ENCODE data around the gene ADAM22. TPM values are rescaled to one million over a fixed set of nuclear protein-coding genes. Genes with fewer than 3 reads are reported as not detected.
"Not testable (repeated sequence)": the region's sequence is repeated elsewhere in the genome, so short reads cannot be mapped to it uniquely, and the experiment has no call there.

ADAM22 gene
- total RNA-seq, 2 donors from 2014 or later: 0.29 to 1.9 TPM

DNA sequence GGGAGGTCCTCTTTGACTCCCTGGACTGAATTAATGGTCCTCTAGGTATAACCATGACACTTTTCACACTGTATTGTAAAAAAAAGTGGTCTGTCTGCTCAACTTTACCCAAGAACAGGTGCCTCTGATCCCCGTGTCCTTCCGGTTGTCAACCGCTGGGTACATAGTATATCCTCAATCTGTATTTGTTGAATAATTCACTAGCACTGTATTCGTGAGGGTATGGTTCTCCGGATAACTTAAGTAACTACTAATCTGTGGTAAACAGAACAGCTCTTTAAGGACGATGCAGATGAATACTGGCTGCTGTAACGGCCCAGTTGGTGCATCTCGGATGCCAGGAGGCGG is 472 bp upstream of the ADAM22 start:
- DNase-seq (ENCODE audit: low spot score): no peak
- H3K27ac Mint-ChIP-seq: no peak overlapping the region
- no peaks in the 10 kb centered on the region for H3K36me3 Mint-ChIP-seq
- no peaks in the 10 kb centered on the region for H3K9me3 Mint-ChIP-seq
- H3K27me3 Mint-ChIP-seq: peaks cover 14 to 19% of the 10 kb centered on the region in 2 donors
- no peak for ATAC-seq
- H3K4me3 Mint-ChIP-seq: peak overlapping the region; percentile 84
- peaks cover 0 to 6% of the 10 kb centered on the region in 2 donors for H3K4me1 Mint-ChIP-seq (ENCODE audit: low read depth in 2 of 2)

GRCh38 chr7:87934699-87935383 is 790 bp downstream of the ADAM22 start:
- H3K4me1 Mint-ChIP-seq (ENCODE audit: low read depth in 2 of 2): peaks cover 0 to 6% of the 10 kb centered on the region in 2 donors
- H3K27me3 Mint-ChIP-seq: peaks cover 9 to 11% of the 10 kb centered on the region in 2 donors
- H3K36me3 Mint-ChIP-seq: no peaks in the 10 kb centered on the region
- no peak overlapping the region for H3K27ac Mint-ChIP-seq
- no peaks in the 10 kb centered on the region for H3K9me3 Mint-ChIP-seq
- H3K4me3 Mint-ChIP-seq: peak overlapping the region; percentile 84
- DNase-seq (ENCODE audit: low spot score): no peak
- ATAC-seq: no peak

DNA sequence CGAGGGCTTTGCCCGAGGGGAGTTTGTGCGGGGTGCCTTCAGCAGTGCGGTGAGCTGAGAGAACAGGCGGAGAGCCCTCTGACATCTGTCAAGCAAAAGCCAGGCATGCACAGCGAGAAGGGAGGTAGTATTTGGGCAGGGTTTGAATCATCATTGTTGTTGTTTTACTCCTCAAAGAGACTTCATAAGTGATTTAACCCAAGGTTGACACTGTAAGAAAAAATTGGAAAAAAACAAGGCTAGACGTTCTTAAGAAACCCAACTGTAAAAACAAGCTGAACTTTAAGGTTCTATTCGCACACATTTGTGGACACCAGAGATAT is 1.3 kb downstream of the ADAM22 start:
- Mint-ChIP-seq H3K27me3 (peaks cover 4 to 7% of the 10 kb centered on the region in 2 donors), H3K27ac (no peak overlapping the region), H3K4me3 (peak overlapping the region; percentile 84), H3K9me3 (no peaks in the 10 kb centered on the region), H3K36me3 (no peaks in the 10 kb centered on the region), H3K4me1 (ENCODE audit: low read depth in 2 of 2) (peaks cover 0 to 6% of the 10 kb centered on the region in 2 donors)
- no peak for DNase-seq (ENCODE audit: low spot score)
- ATAC-seq: no peak

- no peak for DNase-seq (ENCODE audit: low spot score)
- H3K27me3 Mint-ChIP-seq: no peaks in the 10 kb centered on the region
- ATAC-seq: no peak
- no peaks in the 10 kb centered on the region for H3K9me3 Mint-ChIP-seq
- no peak overlapping the region for H3K27ac Mint-ChIP-seq
- H3K4me3 Mint-ChIP-seq: no peak overlapping the region
- no peaks in the 10 kb centered on the region for H3K4me1 Mint-ChIP-seq (ENCODE audit: low read depth in 2 of 2)
- no peaks in the 10 kb centered on the region for H3K36me3 Mint-ChIP-seq
These were observed 7.1 kb downstream of the ADAM22 start for GRCh38 chr7:87941138-87941537.

DNA sequence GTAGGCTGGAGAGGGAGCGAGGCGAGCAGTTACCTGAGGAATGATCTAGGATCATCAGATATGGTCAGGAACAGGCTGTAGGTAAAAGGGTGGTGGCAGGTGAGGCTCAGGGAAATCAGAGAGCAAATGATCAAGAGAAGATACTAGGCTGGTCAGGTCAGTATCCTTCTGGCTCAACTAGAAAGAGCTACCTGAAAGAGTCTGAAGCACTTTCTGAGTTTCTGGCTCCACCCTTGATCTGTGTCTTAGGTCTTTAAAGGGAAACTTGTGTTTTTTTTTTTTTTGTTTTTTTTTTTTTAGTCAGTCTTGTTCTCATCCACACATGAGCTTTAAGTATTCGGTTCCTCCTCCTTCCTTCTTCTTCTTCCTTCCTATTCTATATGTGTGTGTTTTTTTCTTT is 10.5 kb downstream of the ADAM22 start:
- H3K4me1 Mint-ChIP-seq (ENCODE audit: low read depth in 2 of 2): no peaks in the 10 kb centered on the region
- peaks cover 0 to 2% of the 10 kb centered on the region in 2 donors for H3K27me3 Mint-ChIP-seq
- no peak overlapping the region for H3K4me3 Mint-ChIP-seq
- no peak overlapping the region for H3K27ac Mint-ChIP-seq
- DNase-seq (ENCODE audit: low spot score) (no peak), ATAC-seq (no peak)
- H3K36me3 Mint-ChIP-seq: no peaks in the 10 kb centered on the region
- H3K9me3 Mint-ChIP-seq: no peaks in the 10 kb centered on the region

GRCh38 chr7:87945926-87946325 is 11.9 kb downstream of the ADAM22 start:
- H3K4me3 Mint-ChIP-seq; ATAC-seq; H3K4me1 Mint-ChIP-seq (ENCODE audit: low read depth in 2 of 2); DNase-seq (ENCODE audit: low spot score); H3K9me3 Mint-ChIP-seq; H3K36me3 Mint-ChIP-seq; H3K27ac Mint-ChIP-seq; H3K27me3 Mint-ChIP-seq: not testable (repeated sequence)

DNA sequence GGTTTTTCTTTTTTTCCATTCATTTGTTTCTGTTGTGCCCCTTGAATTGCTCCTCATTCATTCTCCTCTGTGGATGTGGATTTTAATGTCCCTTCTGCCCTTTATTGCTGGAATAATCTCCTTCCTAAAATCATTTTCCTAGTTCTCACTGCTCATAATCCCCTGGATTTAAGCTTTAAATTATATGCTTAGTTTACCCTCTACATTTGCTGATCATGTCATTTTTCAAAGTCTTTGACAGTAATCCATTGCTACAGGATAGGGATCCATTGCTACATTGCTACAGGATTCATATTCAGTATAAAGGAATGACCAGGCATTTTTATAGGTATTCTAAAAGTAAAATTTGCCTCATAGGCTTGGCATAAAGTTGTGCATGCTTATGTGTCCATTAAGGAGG is 14.3 kb downstream of the ADAM22 start:
- Mint-ChIP-seq H3K36me3 (no peaks in the 10 kb centered on the region), H3K9me3 (no peaks in the 10 kb centered on the region), H3K27ac (no peak overlapping the region), H3K4me3 (no peak overlapping the region), H3K4me1 (ENCODE audit: low read depth in 2 of 2) (no peaks in the 10 kb centered on the region), H3K27me3 (peaks cover 0 to 2% of the 10 kb centered on the region in 2 donors)
- ATAC-seq (no peak), DNase-seq (ENCODE audit: low spot score) (no peak)

DNA sequence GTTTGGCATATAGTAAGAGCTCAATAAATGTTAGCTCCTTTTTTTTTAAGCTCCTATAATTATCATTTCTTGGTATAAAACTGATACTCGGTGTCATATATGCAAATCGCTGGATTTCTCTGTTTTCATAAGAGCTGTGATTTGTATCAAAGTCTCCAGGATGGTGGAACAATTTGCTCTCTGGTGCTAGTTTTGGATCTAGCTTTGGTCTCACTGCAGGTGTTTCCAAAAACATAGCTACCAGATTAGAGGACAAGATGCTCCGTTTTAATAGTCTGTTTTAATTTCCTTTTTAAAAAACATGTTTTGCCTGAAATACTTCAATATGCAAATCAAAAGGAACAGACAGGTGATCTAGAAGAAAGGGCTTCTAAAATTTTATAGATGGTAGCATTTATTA is 25.3 kb downstream of the ADAM22 start:
- no peak for ATAC-seq
- no peaks in the 10 kb centered on the region for H3K36me3 Mint-ChIP-seq
- no peak overlapping the region for H3K27ac Mint-ChIP-seq
- no peaks in the 10 kb centered on the region for H3K9me3 Mint-ChIP-seq
- no peak for DNase-seq (ENCODE audit: low spot score)
- H3K27me3 Mint-ChIP-seq: no peaks in the 10 kb centered on the region
- no peaks in the 10 kb centered on the region for H3K4me1 Mint-ChIP-seq (ENCODE audit: low read depth in 2 of 2)
- no peak overlapping the region for H3K4me3 Mint-ChIP-seq

DNA sequence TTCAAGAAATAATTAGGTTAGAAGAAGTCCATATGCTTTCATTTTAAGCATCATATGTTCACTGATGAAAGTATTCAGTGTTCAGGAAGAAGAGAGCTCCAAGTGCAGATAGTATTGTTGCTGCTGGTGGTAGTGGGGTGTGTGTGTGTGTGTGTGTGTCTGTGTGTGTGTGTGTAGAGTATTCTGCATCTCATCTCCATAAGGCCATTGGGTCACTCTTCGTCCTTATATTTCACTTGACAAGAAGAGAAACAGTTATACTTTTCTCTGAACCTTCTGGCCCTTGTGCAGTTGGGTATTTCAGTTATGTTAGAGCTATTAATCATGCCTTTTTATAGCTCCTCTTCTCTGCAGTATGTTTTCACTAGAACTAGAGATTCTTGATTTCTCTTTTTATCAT is 26.2 kb downstream of the ADAM22 start:
- Mint-ChIP-seq H3K4me1 (ENCODE audit: low read depth in 2 of 2) (no peaks in the 10 kb centered on the region), H3K27ac (no peak overlapping the region), H3K4me3 (no peak overlapping the region), H3K9me3 (no peaks in the 10 kb centered on the region), H3K27me3 (no peaks in the 10 kb centered on the region), H3K36me3 (no peaks in the 10 kb centered on the region)
- DNase-seq (ENCODE audit: low spot score) (no peak), ATAC-seq (no peak)

DNA sequence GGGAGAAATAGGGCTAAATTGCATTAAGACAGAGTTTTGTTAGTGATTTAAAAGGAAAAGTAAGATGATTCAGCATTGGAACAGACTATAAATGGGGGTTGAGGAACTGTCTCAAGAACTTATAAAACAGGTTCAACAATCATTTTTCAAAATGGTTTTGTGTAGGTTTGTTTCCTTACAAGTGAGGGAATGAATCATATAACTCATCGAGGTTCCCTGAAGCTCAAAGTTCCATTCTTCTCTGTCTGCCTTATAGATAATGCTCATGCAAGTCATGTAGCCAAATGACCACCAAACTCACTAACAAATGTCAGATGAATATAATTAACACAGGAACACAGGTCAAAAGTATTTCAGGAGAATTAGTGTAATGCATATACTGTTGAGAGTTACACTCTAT is 27.7 kb downstream of the ADAM22 start:
- no peaks in the 10 kb centered on the region for H3K27me3 Mint-ChIP-seq
- no peak overlapping the region for H3K4me3 Mint-ChIP-seq
- no peak for ATAC-seq
- H3K36me3 Mint-ChIP-seq: no peaks in the 10 kb centered on the region
- no peak for DNase-seq (ENCODE audit: low spot score)
- H3K27ac Mint-ChIP-seq: no peak overlapping the region
- no peaks in the 10 kb centered on the region for H3K4me1 Mint-ChIP-seq (ENCODE audit: low read depth in 2 of 2)
- H3K9me3 Mint-ChIP-seq: no peaks in the 10 kb centered on the region

- DNase-seq (ENCODE audit: low spot score): no peak
- ATAC-seq: no peak
- H3K27me3 Mint-ChIP-seq: no peaks in the 10 kb centered on the region
These were observed 32.2 kb downstream of the ADAM22 start for GRCh38 chr7:87966271-87966670.

GRCh38 chr7:87968021-87968420 is 34.0 kb downstream of the ADAM22 start:
- no peaks in the 10 kb centered on the region for H3K9me3 Mint-ChIP-seq
- H3K36me3 Mint-ChIP-seq: no peaks in the 10 kb centered on the region
- DNase-seq (ENCODE audit: low spot score) (no peak), ATAC-seq (no peak)
- no peaks in the 10 kb centered on the region for H3K27me3 Mint-ChIP-seq
- H3K4me3 Mint-ChIP-seq: no peak overlapping the region
- H3K4me1 Mint-ChIP-seq (ENCODE audit: low read depth in 2 of 2): no peaks in the 10 kb centered on the region
- H3K27ac Mint-ChIP-seq: no peak overlapping the region

More at GRCh38 chr7:87966271-87966670, 32.2 kb downstream of the ADAM22 start:
- no peaks in the 10 kb centered on the region for H3K4me1 Mint-ChIP-seq (ENCODE audit: low read depth in 2 of 2)
- no peak overlapping the region for H3K4me3 Mint-ChIP-seq
- no peak overlapping the region for H3K27ac Mint-ChIP-seq
- H3K36me3 Mint-ChIP-seq: no peaks in the 10 kb centered on the region
- H3K9me3 Mint-ChIP-seq: no peaks in the 10 kb centered on the region

- Mint-ChIP-seq H3K27ac (no peak overlapping the region), H3K4me3 (no peak overlapping the region), H3K4me1 (ENCODE audit: low read depth in 2 of 2) (no peaks in the 10 kb centered on the region), H3K36me3 (no peaks in the 10 kb centered on the region), H3K9me3 (no peaks in the 10 kb centered on the region), H3K27me3 (no peaks in the 10 kb centered on the region)
- no peak for ATAC-seq
- DNase-seq (ENCODE audit: low spot score): no peak
These were observed 48.1 kb downstream of the ADAM22 start for GRCh38 chr7:87982116-87982515.

DNA sequence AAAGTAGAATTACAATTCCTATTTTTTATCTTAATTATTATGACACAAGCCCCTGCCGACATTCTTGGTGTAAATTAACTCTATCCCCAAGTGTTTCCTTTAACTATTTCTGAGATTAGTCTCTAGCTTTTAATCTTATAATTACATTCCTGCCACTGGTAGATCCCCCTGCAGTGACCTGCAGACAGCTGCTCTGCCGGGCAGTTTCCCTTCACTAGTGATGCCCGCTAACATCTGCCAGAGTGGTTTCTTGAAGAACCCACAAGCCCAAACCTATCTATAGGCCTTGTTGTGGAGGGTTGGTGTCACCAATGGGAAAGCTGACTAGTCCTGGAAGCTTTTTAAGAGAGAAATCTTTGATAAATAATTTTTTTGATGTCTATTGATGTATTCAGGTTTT is 50.0 kb downstream of the ADAM22 start:
- no peaks in the 10 kb centered on the region for H3K4me1 Mint-ChIP-seq (ENCODE audit: low read depth in 2 of 2)
- H3K36me3 Mint-ChIP-seq: no peaks in the 10 kb centered on the region
- H3K4me3 Mint-ChIP-seq: no peak overlapping the region
- ATAC-seq (no peak), DNase-seq (ENCODE audit: low spot score) (no peak)
- no peak overlapping the region for H3K27ac Mint-ChIP-seq
- H3K9me3 Mint-ChIP-seq: no peaks in the 10 kb centered on the region
- H3K27me3 Mint-ChIP-seq: no peaks in the 10 kb centered on the region

DNA sequence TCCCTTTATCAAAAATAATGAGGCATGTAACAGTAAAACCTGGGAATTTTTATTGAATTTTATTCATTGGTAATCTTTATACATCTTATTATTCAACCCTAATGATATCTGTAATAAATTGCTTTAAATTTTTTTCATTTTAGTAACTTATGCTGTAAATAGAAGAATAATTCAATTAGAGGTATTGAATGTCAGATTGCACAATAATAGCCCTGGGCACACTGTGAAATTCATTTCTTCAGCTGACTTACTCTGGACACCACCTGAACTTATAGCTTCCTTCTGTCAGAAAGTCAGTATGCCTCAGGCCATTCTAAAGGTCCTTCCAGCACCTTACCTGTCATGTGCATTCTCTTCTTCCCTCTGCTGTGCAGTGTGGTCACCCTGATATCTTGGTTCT is 59.2 kb downstream of the ADAM22 start:
- DNase-seq (ENCODE audit: low spot score): no peak

More for the DNA sequence above, 59.2 kb downstream of the ADAM22 start:
- H3K4me3 Mint-ChIP-seq: no peak overlapping the region
- H3K27me3 Mint-ChIP-seq: no peaks in the 10 kb centered on the region
- no peaks in the 10 kb centered on the region for H3K9me3 Mint-ChIP-seq
- ATAC-seq: no peak
- H3K27ac Mint-ChIP-seq: no peak overlapping the region
- H3K4me1 Mint-ChIP-seq (ENCODE audit: low read depth in 2 of 2): no peaks in the 10 kb centered on the region
- H3K36me3 Mint-ChIP-seq: no peaks in the 10 kb centered on the region

All from natural killer cell treated with Interleukin-12 subunit alpha and Interleukin-12 subunit beta and Interleukin-15 and Interleukin-18, amount 100 ng/mL, for 72 hours (primary cell).